ENCODE measurements around the gene VTI1A. TPM values are rescaled to one million over a fixed set of nuclear protein-coding genes. Genes with fewer than 3 reads are reported as not detected.

VTI1A gene
- total and polyA plus RNA-seq, 9 of the 15 experiments (the other 6 are each of a cell fraction or from before 2014, with no cell fraction given), result 9.3 to 21.4 (median 16.0) TPM

- TF ChIP-seq THAP12 (CRISPR knock-in tag; IDR thresholded peaks at IDR 0.05), result no peak
Measured at GRCh38 chr10:112564337-112564736, 117.3 kb downstream of the VTI1A start (continued).

GRCh38 chr10:112565434-112566053 is 118.5 kb downstream of the VTI1A start:
- peak; percentile 12 to 60 (median 21) for DNase-seq (ENCODE audit: extremely low read depth in 1 of 4, low spot score in 3 of 4)
- H3K36me3 ChIP-seq (ENCODE audit: control insufficient read depth, insufficient read depth, low read length), result no peaks in the 10 kb centered on the region
- ATAC-seq, result peak; percentile 84
- no peaks in the 10 kb centered on the region for H3K79me2 ChIP-seq (ENCODE audit: control insufficient read depth, insufficient read depth, low read length)
- WGBS (ENCODE audit: insufficient coverage, low coverage, missing lambda C conversion rate), result 13% methylated on average over 4 of the region's 4 CpGs
- no TSS peak for BruUV-seq (replicated peaks)
- no peaks in the 10 kb centered on the region for H3K9me1 ChIP-seq (ENCODE audit: control insufficient read depth, insufficient read depth, low read length)
- no peaks in the 10 kb centered on the region for H3K4me1 ChIP-seq (replicated peaks in 1 of 2; ENCODE audit: control insufficient read depth in 2 of 2, insufficient read depth in 2 of 2, low read length in 2 of 2)
- H3K27ac ChIP-seq (ENCODE audit: extremely low read depth, low read depth, low read length), result no peak overlapping the region
- H3K4me2 ChIP-seq (ENCODE audit: insufficient read depth, low read length), result no peak overlapping the region
- no peak overlapping the region for H2AFZ ChIP-seq (ENCODE audit: low read depth, low read length)
- H3K9me3 ChIP-seq (replicated peaks; ENCODE audit: control insufficient read depth, insufficient read depth, low read depth, low read length), result no peaks in the 10 kb centered on the region
- POLR2A ChIA-PET, result no interaction called here
- H3K27me3 ChIP-seq (ENCODE audit: control insufficient read depth in 2 of 2, insufficient read depth in 2 of 2, low read length in 2 of 2), result no peaks in the 10 kb centered on the region
- FAIRE-seq, result no peak
- in situ Hi-C loops (cut with MboI) (no loop called here), intact Hi-C loops (cut with micrococcal nuclease) (loop anchor here (10.0 kb wide), 1 partner anchor 549 kb away; no protein-coding TSS in a partner anchor)
- no peaks in the 10 kb centered on the region for H4K20me1 ChIP-seq (replicated peaks; ENCODE audit: control insufficient read depth, insufficient read depth, low read length)
- no peak overlapping the region for H3K9ac ChIP-seq (ENCODE audit: insufficient read depth in 1 of 2, low read depth in 2 of 2, low read length in 2 of 2)
- no peak overlapping the region for H3K4me3 ChIP-seq
- CTCF ChIA-PET (ENCODE audit: low intra/inter-chr PET ratio), result interaction anchor here (0.6 kb wide), 2 partner anchors 817 to 883 kb away, joined by 3 read pairs; no protein-coding TSS in a partner anchor
- TF ChIP-seq IRF2 (CRISPR knock-in tag; IDR thresholded peaks at IDR 0.05) (no peak), FOXK2 (conservative IDR thresholded peaks at IDR 0.05 in 1 of 2, IDR thresholded peaks at IDR 0.05 in 1 of 2; ENCODE audit: low read depth in 2 of 2) (peak; percentile 61 to 63; a peak in 2 of 4 replicates), CTCF (IDR thresholded peaks at IDR 0.05 in 2 of 3, conservative IDR thresholded peaks at IDR 0.05 in 1 of 3; ENCODE audit: insufficient read depth in 2 of 3, low read depth in 1 of 3, low read length in 3 of 3) (peak; percentile 50 to 68 (median 57)), RAD21 (CRISPR knock-in tag; conservative IDR thresholded peaks at IDR 0.05 in 1 of 2, IDR thresholded peaks at IDR 0.05 in 1 of 2) (peak; percentile 71 to 77), JUN (IDR thresholded peaks at IDR 0.05; ENCODE audit: borderline replicate concordance, low read depth, low read length) (no peak), JUN (CRISPR knock-in tag; IDR thresholded peaks at IDR 0.05; ENCODE audit: borderline replicate concordance) (no peak), DEAF1 (CRISPR knock-in tag; IDR thresholded peaks at IDR 0.05) (peak; percentile 64; the same call in 1 of the 2 replicates)

Data from K562 (cell line).